Prostate gland (tissue), 2 donors: ENCODE measurements around the gene FGF8. TPM values are rescaled to one million over a fixed set of nuclear protein-coding genes. Genes with fewer than 3 reads are reported as not detected.

Experiments
- DNase-seq: peaks from one replicate; pipeline ENCODE4 v3.0.0-alpha.2; 2019; ENCODE audit warnings: low spot score
- H3K27ac ChIP-seq, 2 donors: fragments of 200-600 bp; sonication (generic); 2 replicates each; pipeline ENCODE4 v1.5.1; 2017 to 2019
- H3K27me3 ChIP-seq: fragments of 200-600 bp; sonication (generic); replicated peaks from 2 replicates; pipeline ENCODE4 v1.5.1; 2019; ENCODE audit not compliant: insufficient read depth
- H3K36me3 ChIP-seq, 2 donors: fragments of 200-600 bp; sonication (generic); 1 replicate in 1 of 2; 2 replicates in 1 of 2; pipeline versions ENCODE4 v1.5.1 to v1.8.1; 2017 to 2019
- H3K4me1 ChIP-seq: fragments of 200-600 bp; sonication (generic); replicated peaks from 2 replicates; pipeline ENCODE4 v1.5.1; 2019
- H3K4me3 ChIP-seq, 2 donors: fragments of 200-600 bp; sonication (generic); 2 replicates each; pipeline ENCODE4 v1.5.1; 2017 to 2019
- H3K9me3 ChIP-seq: fragments of 200-600 bp; sonication (generic); 2 replicates; pipeline ENCODE4 v1.5.1; 2017
- POLR2A ChIP-seq: fragments of 450-650 bp; IDR thresholded peaks from one replicate; pipeline ENCODE4 v1.6.1; 2016; ENCODE audit warnings: antibody characterized with exemption, mild to moderate bottlenecking
- POLR2AphosphoS5 ChIP-seq: sonication (generic); formaldehyde crosslinking; IDR thresholded peaks from one replicate; pipeline ENCODE4 v1.6.1; 2017; ENCODE audit warnings: antibody characterized with exemption
- WGBS: methylation state at CpG from one replicate; pipeline ENCODE4 v1.1.5; 2018; 5-methylcytosine and 5-hydroxymethylcytosine counted together
- intact Hi-C: fragments of 100-400 bp; cut with DNase I; formaldehyde crosslinking; loops from one replicate; pipeline ENCODE4 v1.14.2; 2022
- total RNA-seq, 2 donors: library from RNA; depleted of rRNA; stranded (reverse); fragments of >200 nt; gene quantifications; one replicate each; pipeline ENCODE4 v1.1.0, GENCODE V29; 2016
- TF ChIP-seq, protein P1 (sequence below), 4 experiments: fragments of 200-600 bp in 2 of 4; fragments of 450-650 bp in 2 of 4; sonication (generic) in 2 of 4; IDR thresholded peaks; 1 replicate in 3 of 4; 2 replicates in 1 of 4; pipeline ENCODE4 v1.5.1; 2016 to 2019; ENCODE audit warnings: antibody characterized with exemption in 4 of 4, mild to moderate bottlenecking in 2 of 4, moderate library complexity in 2 of 4

The FGF8 gene
- total RNA-seq, 2 donors from 2014 or later, result 1.2 TPM; not detected in 1

DNA sequence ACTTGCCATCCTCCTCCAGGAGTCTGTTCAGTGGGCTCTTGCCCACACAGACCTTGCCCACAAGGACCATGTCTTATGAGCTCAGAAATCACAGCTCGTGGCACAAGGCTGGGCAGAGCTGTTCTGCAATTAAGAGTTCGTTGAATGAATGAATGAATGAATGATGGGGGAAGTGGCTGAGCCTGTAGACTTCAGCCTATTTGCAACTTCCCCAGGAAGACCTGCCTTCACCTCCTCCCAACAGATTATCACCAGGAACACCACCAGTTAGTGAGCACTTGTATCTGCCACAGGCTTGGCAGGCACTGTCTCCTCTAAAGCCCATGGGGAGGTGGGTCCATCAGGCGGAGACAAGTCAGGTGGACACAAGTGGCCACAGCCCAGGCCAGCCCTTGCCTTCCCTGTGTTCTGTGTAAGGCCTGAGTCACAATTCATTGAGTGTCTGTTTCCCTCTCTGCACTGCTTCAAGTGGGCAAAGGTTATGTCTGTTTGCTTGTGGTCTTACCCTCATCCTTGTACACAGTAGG lies 1.8 kb upstream of the FGF8 start:
- DNase-seq, result no peak
- intact Hi-C loops, result no loop called here
- Histone ChIP-seq H3K27me3 (peaks cover 5% of the 10 kb centered on the region), H3K4me3 (no peak overlapping the region), H3K4me1 (peaks cover 8% of the 10 kb centered on the region), H3K27ac (no peak overlapping the region), H3K9me3 (no peaks in the 10 kb centered on the region), H3K36me3 (no peaks in the 10 kb centered on the region)
- 92% methylated on average over 3 of the region's 3 CpGs for WGBS
- TF ChIP-seq, protein P1, sequence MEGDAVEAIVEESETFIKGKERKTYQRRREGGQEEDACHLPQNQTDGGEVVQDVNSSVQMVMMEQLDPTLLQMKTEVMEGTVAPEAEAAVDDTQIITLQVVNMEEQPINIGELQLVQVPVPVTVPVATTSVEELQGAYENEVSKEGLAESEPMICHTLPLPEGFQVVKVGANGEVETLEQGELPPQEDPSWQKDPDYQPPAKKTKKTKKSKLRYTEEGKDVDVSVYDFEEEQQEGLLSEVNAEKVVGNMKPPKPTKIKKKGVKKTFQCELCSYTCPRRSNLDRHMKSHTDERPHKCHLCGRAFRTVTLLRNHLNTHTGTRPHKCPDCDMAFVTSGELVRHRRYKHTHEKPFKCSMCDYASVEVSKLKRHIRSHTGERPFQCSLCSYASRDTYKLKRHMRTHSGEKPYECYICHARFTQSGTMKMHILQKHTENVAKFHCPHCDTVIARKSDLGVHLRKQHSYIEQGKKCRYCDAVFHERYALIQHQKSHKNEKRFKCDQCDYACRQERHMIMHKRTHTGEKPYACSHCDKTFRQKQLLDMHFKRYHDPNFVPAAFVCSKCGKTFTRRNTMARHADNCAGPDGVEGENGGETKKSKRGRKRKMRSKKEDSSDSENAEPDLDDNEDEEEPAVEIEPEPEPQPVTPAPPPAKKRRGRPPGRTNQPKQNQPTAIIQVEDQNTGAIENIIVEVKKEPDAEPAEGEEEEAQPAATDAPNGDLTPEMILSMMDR (IDR thresholded peaks at IDR 0.05), result no peak
- TF ChIP-seq POLR2A (no peak), POLR2AphosphoS5 (no peak)

DNA sequence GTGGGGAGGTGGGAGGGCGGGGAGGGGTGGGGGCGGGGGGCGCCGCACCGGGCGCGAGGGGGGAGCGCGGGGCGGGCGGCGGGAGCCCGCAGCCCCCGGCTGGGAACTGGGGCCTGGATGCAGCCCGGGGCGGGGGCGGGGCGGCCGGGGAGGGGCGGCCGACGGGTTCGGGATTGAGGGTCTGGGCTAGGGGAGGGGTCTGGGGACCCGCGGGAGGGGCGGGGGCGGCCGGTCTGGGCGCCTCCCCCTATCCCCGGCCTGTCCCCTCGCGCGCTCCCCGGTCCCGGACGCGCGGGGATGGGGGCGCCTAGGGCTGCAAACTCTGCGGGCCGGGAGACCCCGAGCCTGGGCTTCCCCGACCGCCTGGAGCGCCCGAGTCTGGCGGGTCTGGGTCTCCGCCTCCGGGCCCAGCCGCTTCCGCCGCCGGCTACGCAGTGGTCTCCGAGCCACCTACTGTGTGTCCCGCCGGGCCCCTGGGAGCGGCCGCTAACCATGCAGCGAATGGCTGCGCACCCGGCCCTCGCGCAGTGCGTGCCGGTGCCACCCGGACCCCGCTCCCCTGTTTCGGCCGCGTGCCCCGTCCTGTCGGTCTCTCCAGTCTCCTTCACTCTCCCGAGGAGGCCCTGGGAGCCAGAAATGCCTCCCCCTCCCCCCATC lies 375 bp upstream of the FGF8 start:
- TF ChIP-seq, protein P1 (IDR thresholded peaks at IDR 0.05), result no peak
- TF ChIP-seq POLR2AphosphoS5 (no peak), POLR2A (no peak)
- Histone ChIP-seq H3K4me1 (peaks cover 3% of the 10 kb centered on the region), H3K4me3 (peak overlapping the region in 1 of 2 donors; percentile 24), H3K27me3 (peaks cover 14% of the 10 kb centered on the region), H3K36me3 (no peaks in the 10 kb centered on the region), H3K27ac (no peak overlapping the region), H3K9me3 (no peaks in the 10 kb centered on the region)
- intact Hi-C loops, result no loop called here
- no peak for DNase-seq
- WGBS, result 18% methylated on average over 16 of the region's 74 CpGs

DNA sequence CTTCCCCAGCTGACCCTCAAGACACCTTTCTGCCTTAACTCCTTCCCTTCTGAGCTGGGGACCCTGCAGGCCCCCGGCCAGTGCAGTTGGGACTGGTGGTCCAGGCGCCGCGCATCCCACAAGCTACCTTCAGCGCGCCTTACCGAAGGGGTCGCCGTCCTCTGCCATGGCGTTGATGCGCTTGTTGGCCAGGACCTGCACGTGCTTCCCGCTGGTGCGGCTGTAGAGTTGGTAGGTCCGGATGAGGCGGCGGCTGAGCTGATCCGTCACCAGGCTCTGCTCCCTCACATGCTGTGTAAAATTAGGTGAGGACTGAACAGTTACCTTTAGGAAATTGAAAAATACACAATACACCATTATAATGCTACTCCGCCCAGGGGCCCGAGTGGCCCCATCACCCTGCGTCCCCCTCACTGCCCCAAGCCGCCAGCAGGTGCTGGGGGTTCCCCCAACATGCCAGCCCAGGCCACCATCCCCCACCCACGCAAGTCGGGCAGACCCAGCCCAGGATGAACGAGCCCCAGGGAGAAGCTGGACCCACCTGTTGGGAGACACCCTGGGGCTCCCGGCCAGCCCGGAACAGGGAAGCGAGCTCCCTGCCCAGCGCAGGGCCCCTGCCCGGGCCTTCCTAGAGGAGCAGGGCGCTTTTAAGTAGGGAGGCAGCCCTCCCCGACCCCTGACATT lies 1.2 kb downstream of the FGF8 start:
- Histone ChIP-seq H3K27me3 (peaks cover 16% of the 10 kb centered on the region), H3K9me3 (no peaks in the 10 kb centered on the region), H3K27ac (no peak overlapping the region), H3K4me3 (no peak overlapping the region), H3K36me3 (no peaks in the 10 kb centered on the region), H3K4me1 (peaks cover 3% of the 10 kb centered on the region)
- 17% methylated on average over 31 of the region's 32 CpGs for WGBS
- TF ChIP-seq POLR2A (no peak), POLR2AphosphoS5 (no peak)
- TF ChIP-seq, protein P1 (IDR thresholded peaks at IDR 0.05), result no peak
- intact Hi-C loops, result no loop called here
- DNase-seq, result no peak

DNA sequence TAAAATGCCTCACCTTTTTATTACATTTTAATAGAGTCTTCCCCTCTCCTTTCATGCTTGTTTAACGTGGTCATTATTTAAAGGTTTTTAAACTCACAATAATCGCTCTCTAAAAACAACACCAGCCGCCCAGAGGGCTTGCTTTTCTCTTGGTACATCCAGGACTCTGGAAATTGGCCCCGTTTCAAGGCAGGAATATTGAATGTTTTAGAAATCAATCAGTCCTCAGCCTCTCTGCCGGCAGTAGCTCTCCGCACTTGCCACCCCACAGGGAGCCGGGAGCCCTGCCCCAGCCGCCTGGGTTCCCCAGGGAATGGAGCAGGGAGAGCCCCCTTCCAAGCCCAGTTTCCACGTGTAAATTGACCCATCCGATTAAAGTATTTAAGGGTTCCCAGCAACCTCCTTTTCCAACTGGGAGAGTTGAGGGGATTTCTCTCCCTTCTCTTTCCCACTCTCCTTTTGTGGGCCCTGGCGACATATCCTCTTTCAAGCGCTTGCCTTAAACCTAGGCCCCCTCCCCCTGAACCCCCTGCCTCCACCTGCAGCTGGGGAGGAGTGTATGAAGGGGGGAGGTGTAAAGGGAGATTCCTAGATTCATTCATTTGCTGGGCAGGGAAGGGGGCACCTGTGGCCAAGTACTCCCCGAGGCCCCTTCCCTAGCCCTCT lies 1.9 kb downstream of the FGF8 start:
- H3K4me1 ChIP-seq, result peaks cover 3% of the 10 kb centered on the region
- intact Hi-C loops, result no loop called here
- no peaks in the 10 kb centered on the region for H3K36me3 ChIP-seq
- H3K9me3 ChIP-seq, result no peaks in the 10 kb centered on the region
- H3K27me3 ChIP-seq, result peaks cover 16% of the 10 kb centered on the region
- no peak overlapping the region for H3K27ac ChIP-seq
- WGBS, result 17% methylated on average over 13 of the region's 13 CpGs
- TF ChIP-seq, protein P1 (IDR thresholded peaks at IDR 0.05), result no peak
- TF ChIP-seq POLR2A (no peak), POLR2AphosphoS5 (no peak)
- no peak overlapping the region for H3K4me3 ChIP-seq
- DNase-seq, result no peak
